Measurements from ENCODE around the gene COL27A1. TPM values are rescaled to one million over a fixed set of nuclear protein-coding genes. Genes with fewer than 3 reads are reported as not detected.

The COL27A1 gene
- total RNA-seq, 2 experiments from 2014 or later = 0.50 to 1.2 TPM

DNA sequence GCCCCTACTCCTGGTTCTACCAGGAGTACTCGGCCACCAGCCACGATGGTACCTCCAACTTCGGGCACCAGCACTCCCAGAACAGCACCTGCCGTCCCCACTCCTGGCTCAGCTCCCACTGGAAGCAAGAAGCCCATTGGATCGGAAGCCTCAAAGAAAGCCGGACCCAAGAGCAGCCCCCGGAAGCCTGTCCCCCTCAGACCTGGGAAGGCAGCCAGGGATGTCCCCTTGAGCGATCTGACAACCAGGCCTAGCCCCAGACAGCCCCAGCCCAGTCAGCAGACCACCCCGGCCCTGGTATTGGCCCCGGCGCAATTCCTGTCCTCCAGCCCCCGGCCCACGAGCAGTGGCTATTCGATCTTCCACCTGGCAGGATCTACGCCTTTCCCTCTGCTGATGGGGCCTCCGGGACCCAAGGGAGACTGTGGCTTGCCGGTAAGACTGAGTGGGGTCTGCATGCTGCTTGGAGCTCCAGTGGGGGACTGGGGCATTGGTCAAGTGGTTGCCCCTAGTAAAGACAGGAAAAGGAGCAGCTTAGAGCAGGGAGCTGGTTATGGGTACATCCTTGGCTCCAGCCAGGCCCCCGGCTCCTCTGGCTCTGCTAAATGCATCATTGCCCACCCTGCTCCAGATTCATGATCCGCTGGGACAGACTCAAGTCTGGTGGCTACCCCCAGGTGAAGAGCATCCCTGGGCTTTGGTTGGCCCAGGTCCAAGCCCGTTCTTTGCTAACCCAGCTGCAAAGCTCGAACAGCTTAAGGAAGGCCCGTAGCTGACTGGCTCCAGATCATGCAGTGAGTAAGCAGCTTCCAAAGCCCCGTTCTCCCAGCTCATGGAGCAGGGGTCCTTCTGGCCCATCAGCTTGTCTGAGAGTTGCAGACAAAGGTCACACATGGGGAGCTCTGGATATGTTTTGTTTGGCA is 14.0 kb downstream of the COL27A1 start:
- no peak overlapping the region for H3K27ac Mint-ChIP-seq
- ChIA-PET POLR2A (no interaction called here), CTCF (no interaction called here)
- H3K36me3 Mint-ChIP-seq (ENCODE audit: low read depth) = no peaks in the 10 kb centered on the region
- no peak for DNase-seq
- H3K4me3 Mint-ChIP-seq = no peak overlapping the region
- no peaks in the 10 kb centered on the region for H3K9me3 Mint-ChIP-seq
- no peaks in the 10 kb centered on the region for H3K27me3 Mint-ChIP-seq
- H3K4me1 Mint-ChIP-seq = no peaks in the 10 kb centered on the region

DNA sequence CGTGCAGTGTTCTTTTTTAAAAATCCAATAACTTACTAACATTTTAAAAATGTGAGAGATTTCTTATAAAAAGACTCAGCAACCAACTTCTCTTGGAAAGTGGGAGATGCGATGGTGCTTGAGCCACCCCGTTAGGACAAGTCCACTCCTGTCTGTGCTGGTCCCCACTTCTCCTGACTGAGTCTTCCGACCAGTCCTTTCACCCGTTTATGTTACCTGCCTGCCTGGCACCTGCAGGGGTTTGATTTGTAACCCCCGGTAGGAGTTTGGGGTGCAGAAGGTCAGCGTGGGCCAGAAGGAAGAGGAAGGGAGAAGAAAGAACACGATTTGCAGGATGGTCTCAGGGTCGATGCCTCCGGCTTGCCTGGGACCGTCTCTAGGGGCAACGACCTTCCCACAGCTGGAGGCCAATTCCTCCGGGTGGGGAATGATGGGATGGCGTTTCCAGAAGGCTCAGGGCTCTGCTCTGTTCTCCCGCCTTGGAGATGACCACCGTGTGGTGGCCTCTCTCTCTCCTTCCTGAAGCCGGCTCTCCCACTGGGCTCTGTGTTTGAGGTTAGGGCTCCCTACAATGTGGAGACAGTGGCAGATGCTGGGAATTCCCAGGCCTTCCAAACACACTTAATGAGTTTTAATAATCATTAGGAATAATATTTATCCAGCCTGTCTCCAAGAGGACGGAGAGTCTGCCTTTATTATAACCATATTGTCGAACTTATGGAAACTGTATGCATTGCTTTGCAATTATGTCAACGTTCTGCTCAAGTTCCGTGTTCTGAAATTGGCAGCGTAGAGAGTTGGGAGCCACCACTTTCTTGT is 14.8 kb downstream of the COL27A1 start:
- ChIA-PET POLR2A (no interaction called here), CTCF (no interaction called here)
- no peak overlapping the region for H3K27ac Mint-ChIP-seq
- no peaks in the 10 kb centered on the region for H3K9me3 Mint-ChIP-seq
- no peaks in the 10 kb centered on the region for H3K27me3 Mint-ChIP-seq
- no peaks in the 10 kb centered on the region for H3K36me3 Mint-ChIP-seq (ENCODE audit: low read depth)
- no peaks in the 10 kb centered on the region for H3K4me1 Mint-ChIP-seq
- no peak overlapping the region for H3K4me3 Mint-ChIP-seq
- DNase-seq = no peak

DNA sequence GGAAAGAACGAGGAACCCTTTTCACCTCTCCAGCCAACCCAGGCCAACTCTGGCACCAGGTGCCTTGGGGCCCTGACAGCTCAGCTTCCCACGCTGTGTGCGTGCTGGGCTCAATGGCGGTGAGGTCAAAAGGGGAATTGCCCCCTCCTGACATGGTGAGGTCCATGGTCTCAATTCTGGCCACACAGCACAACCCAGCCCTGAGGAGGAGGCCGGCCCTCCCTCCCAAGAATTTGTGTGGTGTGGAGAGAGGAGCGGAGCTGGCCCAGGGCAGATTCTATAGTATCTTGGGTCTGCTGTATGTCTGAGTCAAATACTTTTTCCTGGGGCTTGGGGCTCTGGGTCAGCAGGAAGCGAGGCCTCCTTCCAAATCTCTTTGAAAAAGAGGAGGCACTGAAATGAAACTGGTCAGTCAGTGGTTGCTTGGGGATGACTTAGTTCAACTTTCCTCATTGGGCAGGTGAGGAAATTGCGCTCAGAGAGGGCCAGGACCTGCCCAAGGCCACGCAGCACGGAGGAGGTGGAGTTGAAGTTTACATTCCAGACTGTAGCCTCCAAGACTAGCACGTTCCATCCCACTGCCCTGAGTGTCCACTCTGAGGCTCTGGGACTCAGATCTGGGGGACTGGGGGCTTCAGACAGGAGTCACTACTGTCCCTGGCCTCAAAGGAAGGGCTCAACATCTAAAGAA is 15.6 kb downstream of the COL27A1 start:
- H3K36me3 Mint-ChIP-seq (ENCODE audit: low read depth) = no peaks in the 10 kb centered on the region
- no peak for DNase-seq
- H3K4me3 Mint-ChIP-seq = no peak overlapping the region
- no peaks in the 10 kb centered on the region for H3K27me3 Mint-ChIP-seq
- H3K4me1 Mint-ChIP-seq = no peaks in the 10 kb centered on the region
- ChIA-PET CTCF (no interaction called here), POLR2A (no interaction called here)
- H3K27ac Mint-ChIP-seq = no peak overlapping the region
- H3K9me3 Mint-ChIP-seq = no peaks in the 10 kb centered on the region

DNA sequence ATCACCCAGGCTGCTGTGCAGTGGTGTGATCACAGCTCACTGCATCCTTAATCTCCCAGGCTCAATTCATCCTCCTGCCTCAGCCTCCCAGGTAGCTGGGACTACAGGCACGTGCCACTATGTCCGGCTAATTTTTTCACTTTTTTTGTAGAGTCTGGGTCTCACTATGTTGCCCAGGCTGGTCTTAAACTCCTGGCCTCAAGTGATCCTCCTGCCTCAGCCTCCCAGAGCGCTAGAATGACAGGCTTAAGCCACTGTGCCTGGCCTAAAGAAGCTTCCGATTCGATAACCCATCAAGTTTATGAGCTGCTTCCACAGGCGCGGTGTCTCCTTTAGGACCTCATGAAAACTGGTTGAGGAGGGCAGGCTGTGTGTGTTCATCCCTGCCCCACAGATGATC is 16.2 kb downstream of the COL27A1 start:
- no peak for DNase-seq
- H3K27ac Mint-ChIP-seq = no peak overlapping the region
- no peak overlapping the region for H3K4me3 Mint-ChIP-seq
- H3K4me1 Mint-ChIP-seq = no peaks in the 10 kb centered on the region
- no peaks in the 10 kb centered on the region for H3K9me3 Mint-ChIP-seq
- H3K36me3 Mint-ChIP-seq (ENCODE audit: low read depth) = no peaks in the 10 kb centered on the region
- no peaks in the 10 kb centered on the region for H3K27me3 Mint-ChIP-seq
- ChIA-PET POLR2A (no interaction called here), CTCF (no interaction called here)

DNA sequence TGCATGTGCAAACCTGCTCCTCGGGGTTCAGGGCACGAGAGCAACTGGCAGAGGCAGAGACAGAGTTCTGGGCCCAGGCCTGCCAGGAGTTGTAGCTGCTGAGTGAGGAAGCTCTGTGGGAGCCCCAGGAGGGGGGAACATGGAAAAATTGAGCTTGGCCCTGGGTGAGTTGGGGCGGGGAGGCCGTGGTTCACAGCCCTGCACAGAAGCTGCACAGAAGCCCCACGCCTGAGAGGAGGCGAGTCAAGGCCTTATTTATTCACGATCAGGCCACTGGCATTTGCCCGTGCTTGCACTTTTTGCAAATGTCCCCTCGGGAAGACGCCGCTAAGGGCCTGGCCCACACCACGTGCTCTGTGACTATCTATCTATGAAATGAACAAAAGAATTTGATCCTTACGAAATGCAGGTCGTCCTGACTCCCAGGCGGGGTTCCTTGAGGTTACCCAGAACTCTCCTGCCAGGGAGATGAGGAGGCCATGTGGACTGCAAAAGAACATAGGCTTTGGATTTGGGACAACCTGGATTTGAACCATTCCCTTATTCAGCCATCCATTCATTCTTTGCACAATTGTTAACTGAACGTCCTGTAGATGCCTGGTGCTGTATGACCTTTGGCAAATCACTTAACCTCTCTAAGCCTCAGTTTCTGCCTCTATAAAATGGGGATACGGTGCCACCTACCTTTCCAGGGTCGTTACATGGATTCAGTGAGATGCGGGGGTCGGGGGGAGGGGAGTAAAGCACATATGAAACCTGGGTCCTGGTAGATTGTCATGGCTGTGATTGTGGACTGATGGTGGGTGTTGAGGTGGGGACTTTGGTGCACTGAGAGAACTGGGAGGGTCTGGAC is 17.9 kb downstream of the COL27A1 start:
- POLR2A ChIA-PET = no interaction called here
- H3K4me1 Mint-ChIP-seq = no peaks in the 10 kb centered on the region

DNA sequence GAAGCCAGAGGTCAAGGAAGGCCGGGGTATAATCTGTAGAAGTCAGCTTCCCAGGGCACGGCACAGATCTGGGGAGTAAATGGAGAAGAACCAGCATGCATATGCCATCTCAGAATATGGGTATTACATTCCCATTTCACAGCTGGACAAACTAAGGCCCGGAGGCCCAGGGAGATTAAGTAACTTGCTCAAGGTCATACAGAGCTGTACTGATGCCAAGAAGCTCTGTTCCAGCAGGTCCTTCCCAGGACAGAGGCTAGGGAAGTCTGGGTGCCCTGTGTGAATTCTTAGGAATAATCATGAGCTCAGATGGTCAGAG is 19.2 kb downstream of the COL27A1 start:
- no peak overlapping the region for H3K27ac Mint-ChIP-seq

More for the DNA sequence above, 17.9 kb downstream of the COL27A1 start:
- H3K4me3 Mint-ChIP-seq = no peak overlapping the region
- CTCF ChIA-PET = interaction anchor here (1.0 kb wide), 1 partner anchor 18 kb away, joined by 3 read pairs; the partner anchor contains the start of gene COL27A1
- no peak overlapping the region for H3K27ac Mint-ChIP-seq
- H3K9me3 Mint-ChIP-seq = no peaks in the 10 kb centered on the region
- peaks cover 4% of the 10 kb centered on the region for H3K27me3 Mint-ChIP-seq
- no peak for DNase-seq
- H3K36me3 Mint-ChIP-seq (ENCODE audit: low read depth) = no peaks in the 10 kb centered on the region

DNA sequence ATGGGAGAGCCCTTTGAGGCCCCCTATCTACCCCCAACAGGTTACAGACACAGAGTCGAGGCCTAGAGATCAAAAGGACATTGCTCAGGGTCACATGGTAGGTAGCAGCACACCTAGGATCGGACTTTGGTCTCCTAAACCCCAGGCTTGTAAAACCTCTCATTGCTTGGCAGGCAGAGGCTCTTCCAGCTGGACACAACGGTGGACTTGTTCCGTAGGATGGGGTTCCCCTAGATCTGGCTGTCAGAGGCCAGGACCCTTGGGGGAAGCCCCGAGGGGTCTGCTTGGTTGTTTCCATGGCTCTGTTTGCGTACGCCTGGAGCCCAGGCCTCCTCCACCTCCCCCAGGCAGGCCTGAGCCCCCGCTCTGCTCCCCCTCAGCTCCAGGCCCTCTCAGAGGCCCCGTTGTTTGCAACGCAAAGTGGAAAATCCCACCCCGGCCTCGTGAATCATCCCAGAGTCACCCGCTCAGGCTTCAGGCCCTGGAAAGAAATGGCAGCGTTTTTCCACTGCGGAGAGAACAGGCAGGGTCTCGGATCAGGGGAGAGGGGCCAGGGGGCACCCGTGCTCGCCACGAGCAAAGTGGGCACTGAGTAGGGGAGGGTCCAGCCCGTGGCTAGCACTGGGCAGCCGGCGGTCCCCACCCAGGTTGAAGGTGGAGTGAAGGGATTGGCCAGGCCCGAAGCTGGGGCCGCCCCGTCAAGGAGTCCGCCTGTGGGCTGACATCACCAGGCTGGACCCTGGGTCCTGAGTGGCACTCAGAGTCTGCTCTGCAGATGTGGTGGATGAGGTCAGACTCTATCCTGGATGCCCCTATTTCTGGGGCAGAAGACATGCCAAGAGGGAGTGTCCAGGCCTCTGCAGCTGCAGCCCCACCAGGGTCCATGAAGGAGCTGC is 19.8 kb downstream of the COL27A1 start:
- Mint-ChIP-seq H3K4me3 (no peak overlapping the region), H3K27ac (no peak overlapping the region), H3K27me3 (peaks cover 4% of the 10 kb centered on the region), H3K9me3 (no peaks in the 10 kb centered on the region), H3K36me3 (ENCODE audit: low read depth) (no peaks in the 10 kb centered on the region), H3K4me1 (no peaks in the 10 kb centered on the region)
- CTCF ChIA-PET = no interaction called here
- POLR2A ChIA-PET = no interaction called here
- no peak for DNase-seq

More for the DNA sequence above, 19.2 kb downstream of the COL27A1 start:
- Mint-ChIP-seq H3K4me3 (no peak overlapping the region), H3K27me3 (peaks cover 4% of the 10 kb centered on the region), H3K36me3 (ENCODE audit: low read depth) (no peaks in the 10 kb centered on the region), H3K4me1 (no peaks in the 10 kb centered on the region), H3K9me3 (no peaks in the 10 kb centered on the region)
- POLR2A ChIA-PET = no interaction called here
- CTCF ChIA-PET = interaction anchor here (0.7 kb wide), 1 partner anchor 116 kb away, joined by 3 read pairs; no protein-coding TSS in a partner anchor
- DNase-seq = no peak

DNA sequence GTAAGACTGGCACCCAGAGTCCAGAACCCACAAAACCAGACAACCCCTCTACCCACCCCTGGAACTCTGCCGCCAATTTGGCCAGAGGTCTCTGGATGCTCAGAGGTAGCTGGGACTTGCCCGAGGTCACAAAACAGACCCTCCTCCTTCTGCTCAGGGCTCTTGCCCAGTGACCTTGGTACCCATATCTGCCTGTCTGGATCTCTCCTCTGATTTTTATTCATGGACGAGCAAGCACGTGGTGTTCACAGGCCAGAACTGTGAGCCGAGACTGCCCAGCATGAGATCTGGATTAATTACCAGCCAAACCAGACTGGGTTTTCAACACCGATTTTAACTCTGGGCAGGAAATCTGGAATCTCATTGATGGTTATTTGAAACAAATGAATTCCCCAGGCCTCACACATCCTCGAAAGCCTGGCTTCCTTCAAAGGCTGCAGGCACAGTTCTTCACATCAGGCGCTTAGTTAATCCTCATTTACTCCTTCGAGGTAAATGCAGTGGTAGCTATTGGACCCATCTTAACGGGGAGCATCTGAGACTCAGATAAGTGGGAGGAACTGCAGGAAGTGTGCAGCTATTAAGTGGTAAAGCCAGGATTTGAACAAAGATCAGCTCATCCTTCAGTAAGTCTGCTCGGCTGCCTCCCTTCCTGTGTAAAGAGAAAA is 21.4 kb downstream of the COL27A1 start:
- no peak overlapping the region for H3K4me3 Mint-ChIP-seq
- no peak for DNase-seq
- H3K4me1 Mint-ChIP-seq = no peaks in the 10 kb centered on the region
- POLR2A ChIA-PET = no interaction called here
- no peaks in the 10 kb centered on the region for H3K36me3 Mint-ChIP-seq (ENCODE audit: low read depth)
- H3K27me3 Mint-ChIP-seq = peaks cover 4% of the 10 kb centered on the region
- CTCF ChIA-PET = no interaction called here
- H3K9me3 Mint-ChIP-seq = no peaks in the 10 kb centered on the region
- no peak overlapping the region for H3K27ac Mint-ChIP-seq

DNA sequence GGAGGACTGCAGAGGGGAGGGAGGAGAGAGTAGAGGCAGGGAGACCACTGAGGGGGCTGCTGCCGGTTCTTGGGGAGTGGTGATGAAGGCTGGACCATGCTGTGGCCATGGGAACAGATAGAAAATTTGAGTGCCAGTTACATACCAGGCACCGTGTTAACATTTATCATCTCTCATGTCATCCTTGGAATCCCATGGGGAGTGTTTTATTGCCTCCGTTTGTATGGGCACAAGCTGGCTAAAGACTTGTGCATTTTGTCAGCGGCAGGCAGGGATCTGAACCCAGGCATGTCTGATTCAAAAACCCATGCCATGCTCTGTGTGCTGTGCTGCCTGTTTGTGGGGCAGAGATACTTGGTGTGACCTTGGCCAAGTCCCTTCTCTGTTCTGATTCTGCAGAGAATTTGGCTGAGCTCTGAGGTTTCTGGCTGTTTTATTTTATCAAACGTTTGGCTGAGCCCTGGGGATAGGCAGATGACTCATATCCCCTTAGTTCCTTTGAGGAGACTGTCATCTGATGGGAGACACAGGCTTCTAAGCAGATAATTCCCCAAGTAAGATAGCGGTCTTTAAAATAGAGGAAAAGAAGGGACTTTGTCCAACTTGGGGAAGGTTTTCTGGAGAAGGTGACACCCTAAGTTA is 22.2 kb downstream of the COL27A1 start:
- POLR2A ChIA-PET = no interaction called here
- H3K9me3 Mint-ChIP-seq = no peaks in the 10 kb centered on the region
- CTCF ChIA-PET = no interaction called here
- no peaks in the 10 kb centered on the region for H3K36me3 Mint-ChIP-seq (ENCODE audit: low read depth)
- peaks cover 4% of the 10 kb centered on the region for H3K27me3 Mint-ChIP-seq
- H3K4me3 Mint-ChIP-seq = no peak overlapping the region
- DNase-seq = no peak
- no peaks in the 10 kb centered on the region for H3K4me1 Mint-ChIP-seq
- no peak overlapping the region for H3K27ac Mint-ChIP-seq

DNA sequence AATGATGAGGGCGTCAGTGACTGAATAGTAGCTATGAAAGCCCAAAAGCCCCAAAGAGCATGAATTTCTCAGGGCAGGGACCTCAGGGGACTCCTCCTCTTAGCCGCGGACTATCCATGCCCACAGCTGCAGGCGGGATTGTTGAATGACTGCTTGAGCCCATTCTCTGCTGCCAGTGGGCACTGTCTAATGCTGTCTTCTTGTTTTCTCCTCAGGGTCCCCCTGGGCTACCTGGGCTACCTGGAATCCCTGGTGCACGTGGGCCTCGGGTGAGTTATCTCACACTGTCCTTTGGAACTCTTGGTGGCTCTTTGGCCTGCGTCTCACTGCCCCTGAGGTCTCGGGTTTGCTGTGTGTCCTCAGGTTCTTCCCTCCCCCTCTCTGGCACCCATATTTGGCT is 22.7 kb downstream of the COL27A1 start:
- DNase-seq = no peak
- ChIA-PET CTCF (no interaction called here), POLR2A (no interaction called here)
- H3K27ac Mint-ChIP-seq = no peak overlapping the region
- H3K27me3 Mint-ChIP-seq = peaks cover 4% of the 10 kb centered on the region
- no peaks in the 10 kb centered on the region for H3K36me3 Mint-ChIP-seq (ENCODE audit: low read depth)
- no peak overlapping the region for H3K4me3 Mint-ChIP-seq
- no peaks in the 10 kb centered on the region for H3K4me1 Mint-ChIP-seq
- H3K9me3 Mint-ChIP-seq = no peaks in the 10 kb centered on the region

DNA sequence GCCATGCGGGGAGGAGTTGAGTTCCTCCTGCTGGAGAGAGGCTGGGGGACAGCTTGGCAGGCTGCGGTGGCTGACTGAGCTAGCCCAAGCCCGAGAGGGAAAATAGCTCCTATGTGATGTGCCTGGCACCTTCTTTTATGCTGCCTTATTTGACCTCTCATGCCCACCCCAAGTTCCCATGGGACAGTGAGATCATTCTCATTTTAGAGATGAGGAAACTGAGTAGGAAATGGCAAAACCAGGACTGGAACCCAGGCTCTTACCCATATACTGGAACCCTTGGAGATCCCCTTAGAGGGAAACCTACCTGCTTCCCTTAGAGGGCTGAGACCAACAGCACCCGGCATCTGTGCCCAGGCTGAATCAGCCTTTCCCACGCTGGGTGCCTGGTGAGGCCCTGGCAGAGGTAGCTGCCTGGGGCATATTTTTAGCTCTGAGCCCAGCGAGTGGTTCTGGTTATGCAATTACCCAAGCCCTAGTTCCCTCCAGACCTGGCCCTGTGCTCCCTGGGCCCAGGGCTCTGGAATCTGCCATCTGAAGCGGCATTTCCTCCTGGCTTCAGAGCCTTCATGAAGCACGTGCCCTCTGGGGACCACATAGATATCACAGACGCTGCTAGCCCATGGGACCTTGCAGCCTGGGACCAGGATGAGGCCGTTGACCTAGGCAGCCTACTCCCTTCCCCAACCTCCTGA is 23.6 kb downstream of the COL27A1 start:
- CTCF ChIA-PET = no interaction called here
- no peaks in the 10 kb centered on the region for H3K9me3 Mint-ChIP-seq

More for the DNA sequence above, 23.6 kb downstream of the COL27A1 start:
- H3K4me3 Mint-ChIP-seq = no peak overlapping the region
- peaks cover 4% of the 10 kb centered on the region for H3K27me3 Mint-ChIP-seq
- no peaks in the 10 kb centered on the region for H3K36me3 Mint-ChIP-seq (ENCODE audit: low read depth)
- no peak overlapping the region for H3K27ac Mint-ChIP-seq
- POLR2A ChIA-PET = no interaction called here
- DNase-seq = no peak
- no peaks in the 10 kb centered on the region for H3K4me1 Mint-ChIP-seq
